ENCODE data around the gene IL6.
"Not testable (repeated sequence)": the region's sequence is repeated elsewhere in the genome, so short reads cannot be mapped to it uniquely, and the experiment has no call there.

- not testable (repeated sequence) for TF ChIP-seq POLR2AphosphoS5 (IDR thresholded peaks at IDR 0.05; ENCODE audit: low read depth, low read length); RFX5 (IDR thresholded peaks at IDR 0.05; ENCODE audit: low read length); IRF3 (IDR thresholded peaks at IDR 0.05; ENCODE audit: low read depth, low read length); GABPA (IDR thresholded peaks at IDR 0.05; ENCODE audit: low read depth); EP300 (IDR thresholded peaks at IDR 0.05; ENCODE audit: borderline replicate concordance in 1 of 2, low read depth in 1 of 2, low read length in 1 of 2); MAX (IDR thresholded peaks at IDR 0.05; ENCODE audit: low read depth); YY1 (IDR thresholded peaks at IDR 0.05; ENCODE audit: low read depth); NFIC (IDR thresholded peaks at IDR 0.05; ENCODE audit: borderline replicate concordance); SIN3A (IDR thresholded peaks at IDR 0.05; ENCODE audit: borderline replicate concordance, low read depth, low read length)
- TF ChIP-seq, protein P1, sequence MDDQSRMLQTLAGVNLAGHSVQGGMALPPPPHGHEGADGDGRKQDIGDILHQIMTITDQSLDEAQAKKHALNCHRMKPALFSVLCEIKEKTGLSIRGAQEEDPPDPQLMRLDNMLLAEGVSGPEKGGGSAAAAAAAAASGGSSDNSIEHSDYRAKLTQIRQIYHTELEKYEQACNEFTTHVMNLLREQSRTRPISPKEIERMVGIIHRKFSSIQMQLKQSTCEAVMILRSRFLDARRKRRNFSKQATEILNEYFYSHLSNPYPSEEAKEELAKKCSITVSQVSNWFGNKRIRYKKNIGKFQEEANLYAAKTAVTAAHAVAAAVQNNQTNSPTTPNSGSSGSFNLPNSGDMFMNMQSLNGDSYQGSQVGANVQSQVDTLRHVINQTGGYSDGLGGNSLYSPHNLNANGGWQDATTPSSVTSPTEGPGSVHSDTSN (IDR thresholded peaks at IDR 0.05), result not testable (repeated sequence)
- TF ChIP-seq, protein P2, sequence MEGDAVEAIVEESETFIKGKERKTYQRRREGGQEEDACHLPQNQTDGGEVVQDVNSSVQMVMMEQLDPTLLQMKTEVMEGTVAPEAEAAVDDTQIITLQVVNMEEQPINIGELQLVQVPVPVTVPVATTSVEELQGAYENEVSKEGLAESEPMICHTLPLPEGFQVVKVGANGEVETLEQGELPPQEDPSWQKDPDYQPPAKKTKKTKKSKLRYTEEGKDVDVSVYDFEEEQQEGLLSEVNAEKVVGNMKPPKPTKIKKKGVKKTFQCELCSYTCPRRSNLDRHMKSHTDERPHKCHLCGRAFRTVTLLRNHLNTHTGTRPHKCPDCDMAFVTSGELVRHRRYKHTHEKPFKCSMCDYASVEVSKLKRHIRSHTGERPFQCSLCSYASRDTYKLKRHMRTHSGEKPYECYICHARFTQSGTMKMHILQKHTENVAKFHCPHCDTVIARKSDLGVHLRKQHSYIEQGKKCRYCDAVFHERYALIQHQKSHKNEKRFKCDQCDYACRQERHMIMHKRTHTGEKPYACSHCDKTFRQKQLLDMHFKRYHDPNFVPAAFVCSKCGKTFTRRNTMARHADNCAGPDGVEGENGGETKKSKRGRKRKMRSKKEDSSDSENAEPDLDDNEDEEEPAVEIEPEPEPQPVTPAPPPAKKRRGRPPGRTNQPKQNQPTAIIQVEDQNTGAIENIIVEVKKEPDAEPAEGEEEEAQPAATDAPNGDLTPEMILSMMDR (IDR thresholded peaks at IDR 0.05), result not testable (repeated sequence)
- TF ChIP-seq, protein P3, sequence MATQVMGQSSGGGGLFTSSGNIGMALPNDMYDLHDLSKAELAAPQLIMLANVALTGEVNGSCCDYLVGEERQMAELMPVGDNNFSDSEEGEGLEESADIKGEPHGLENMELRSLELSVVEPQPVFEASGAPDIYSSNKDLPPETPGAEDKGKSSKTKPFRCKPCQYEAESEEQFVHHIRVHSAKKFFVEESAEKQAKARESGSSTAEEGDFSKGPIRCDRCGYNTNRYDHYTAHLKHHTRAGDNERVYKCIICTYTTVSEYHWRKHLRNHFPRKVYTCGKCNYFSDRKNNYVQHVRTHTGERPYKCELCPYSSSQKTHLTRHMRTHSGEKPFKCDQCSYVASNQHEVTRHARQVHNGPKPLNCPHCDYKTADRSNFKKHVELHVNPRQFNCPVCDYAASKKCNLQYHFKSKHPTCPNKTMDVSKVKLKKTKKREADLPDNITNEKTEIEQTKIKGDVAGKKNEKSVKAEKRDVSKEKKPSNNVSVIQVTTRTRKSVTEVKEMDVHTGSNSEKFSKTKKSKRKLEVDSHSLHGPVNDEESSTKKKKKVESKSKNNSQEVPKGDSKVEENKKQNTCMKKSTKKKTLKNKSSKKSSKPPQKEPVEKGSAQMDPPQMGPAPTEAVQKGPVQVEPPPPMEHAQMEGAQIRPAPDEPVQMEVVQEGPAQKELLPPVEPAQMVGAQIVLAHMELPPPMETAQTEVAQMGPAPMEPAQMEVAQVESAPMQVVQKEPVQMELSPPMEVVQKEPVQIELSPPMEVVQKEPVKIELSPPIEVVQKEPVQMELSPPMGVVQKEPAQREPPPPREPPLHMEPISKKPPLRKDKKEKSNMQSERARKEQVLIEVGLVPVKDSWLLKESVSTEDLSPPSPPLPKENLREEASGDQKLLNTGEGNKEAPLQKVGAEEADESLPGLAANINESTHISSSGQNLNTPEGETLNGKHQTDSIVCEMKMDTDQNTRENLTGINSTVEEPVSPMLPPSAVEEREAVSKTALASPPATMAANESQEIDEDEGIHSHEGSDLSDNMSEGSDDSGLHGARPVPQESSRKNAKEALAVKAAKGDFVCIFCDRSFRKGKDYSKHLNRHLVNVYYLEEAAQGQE (IDR thresholded peaks at IDR 0.05; ENCODE audit: low read depth, low read length), result not testable (repeated sequence)
Observed at GRCh38 chr7:22703978-22704610, 22.9 kb upstream of the IL6 start.

All from SK-N-SH (cell line).